K562 (cell line): ENCODE measurements around the gene RNF145. TPM values are rescaled to one million over a fixed set of nuclear protein-coding genes. Genes with fewer than 3 reads are reported as not detected.

ENCODE experiments used
- ATAC-seq: fragments of 200-7000 bp; cut with Tn5 transposase; 3 replicates; pipeline ENCODE4 v1.9.1; 2020; ENCODE audit warnings: moderate library complexity
- BruUV-seq: library from RNA; stranded (reverse); fragments of 400-500 nt; replicated peaks from 2 replicates; lab custom pipeline; 2021; lab: Mats Ljungman, UMichigan
- CTCF ChIA-PET: fragments of 300-600 bp; formaldehyde crosslinking; extraction: SDS; loops from one replicate; lab custom pipeline; 2021; ENCODE audit warnings: low intra/inter-chr PET ratio; lab: Yijun Ruan, JAX
- POLR2A ChIA-PET: fragments of 300-600, 350-650 bp; sonication (Branson Sonifier 250); formaldehyde crosslinking; extraction: SDS; loops from one replicate; lab custom pipeline; 2021; ENCODE audit warnings: antibody characterized with exemption, inconsistent platforms; lab: Yijun Ruan, JAX
- DNase-seq, 4 experiments: peaks; one replicate each; pipeline versions ENCODE4 v3.0.0 to v3.0.0-alpha.2; 2011 to 2018; ENCODE audit warnings: low spot score in 3 of 4, mixed read lengths in 3 of 4; ENCODE audit errors: extremely low read depth in 1 of 4
- FAIRE-seq: peaks from 2 replicates; lab custom pipeline; 2011; peaks lifted over from hg19 to GRCh38; lab: Jason Lieb, UNC
- H2AFZ ChIP-seq: 2 replicates; pipeline ENCODE4 v1.6.0; 2011; ENCODE audit warnings: low read depth, low read length, control low read depth, inconsistent platforms
- H3K27ac ChIP-seq: fragments of 200-600 bp; 3 replicates; pipeline ENCODE4 v1.8.0; 2011; ENCODE audit warnings: low read depth, mild to moderate bottlenecking, control low read depth, inconsistent platforms, low read length, moderate library complexity, mixed read lengths; ENCODE audit errors: extremely low read depth
- H3K27me3 ChIP-seq, 2 experiments: fragments of 300-600 bp in 1 of 2; 2 replicates in 1 of 2; 3 replicates in 1 of 2; pipeline versions ENCODE4 v1.6.0 to v1.8.0; 2011; ENCODE audit warnings: inconsistent platforms in 2 of 2, low read length in 2 of 2, mild to moderate bottlenecking in 1 of 2, mixed read lengths in 1 of 2, moderate library complexity in 1 of 2; ENCODE audit not compliant: control insufficient read depth in 2 of 2, insufficient read depth in 2 of 2
- H3K36me3 ChIP-seq: fragments of 300-600 bp; 3 replicates; pipeline ENCODE4 v1.8.0; 2011; ENCODE audit warnings: mild to moderate bottlenecking, low read length, inconsistent platforms; ENCODE audit not compliant: control insufficient read depth, insufficient read depth
- H3K4me1 ChIP-seq, 2 experiments: fragments of 200-600 bp in 1 of 2; replicated peaks in 1 of 2; 2 replicates in 1 of 2; 3 replicates in 1 of 2; pipeline versions ENCODE4 v1.5.1 to v1.8.0; 2011; ENCODE audit warnings: inconsistent platforms in 2 of 2, low read length in 2 of 2, mild to moderate bottlenecking in 1 of 2, mixed read lengths in 1 of 2, moderate library complexity in 1 of 2; ENCODE audit not compliant: control insufficient read depth in 2 of 2, insufficient read depth in 2 of 2
- H3K4me2 ChIP-seq: 2 replicates; pipeline ENCODE4 v1.6.1; 2011; ENCODE audit warnings: low read length, control low read depth, inconsistent platforms, mixed read lengths; ENCODE audit not compliant: insufficient read depth
- H3K4me3 ChIP-seq: fragments of 200-600 bp; sonication (generic), shearing (Covaris generic); 2 replicates; pipeline ENCODE4 v1.5.1; 2016; ENCODE audit warnings: control low read depth, inconsistent platforms
- H3K79me2 ChIP-seq: fragments of 200-600 bp; 3 replicates; pipeline ENCODE4 v1.8.0; 2011; ENCODE audit warnings: low read length, inconsistent platforms; ENCODE audit not compliant: control insufficient read depth, insufficient read depth
- H3K9ac ChIP-seq, 2 experiments: 2 replicates each; pipeline versions ENCODE4 v1.6.0 to v1.6.1; 2011; ENCODE audit warnings: low read depth in 2 of 2, low read length in 2 of 2, control low read depth in 1 of 2, inconsistent platforms in 1 of 2, mild to moderate bottlenecking in 1 of 2, mixed read lengths in 1 of 2; ENCODE audit not compliant: insufficient read depth in 1 of 2
- H3K9me1 ChIP-seq: one replicate; pipeline ENCODE4 v1.6.0; 2011; ENCODE audit warnings: inconsistent platforms, mild to moderate bottlenecking, low read length, moderate library complexity; ENCODE audit not compliant: control insufficient read depth, insufficient read depth
- H3K9me3 ChIP-seq: replicated peaks from 2 replicates; pipeline ENCODE4 v1.5.1; 2011; ENCODE audit warnings: low read depth, low read length, inconsistent platforms; ENCODE audit not compliant: control insufficient read depth, insufficient read depth
- H4K20me1 ChIP-seq: replicated peaks from 2 replicates; pipeline ENCODE4 v1.6.1; 2011; ENCODE audit warnings: low read length, inconsistent platforms, mixed read lengths; ENCODE audit not compliant: control insufficient read depth, insufficient read depth
- CC2D1A ChIP-seq: fragments of 450-650 bp; IDR thresholded peaks from 2 replicates; pipeline ENCODE4 v1.6.1; 2017; ENCODE audit warnings: mild to moderate bottlenecking
- CGGBP1 ChIP-seq: fragments of 250-450 bp; sonication (Bioruptor Pico); IDR thresholded peaks from 2 replicates; pipeline ENCODE4 v1.9.0; 2021; ENCODE audit warnings: mild to moderate bottlenecking
- ETS2 ChIP-seq: IDR thresholded peaks from 2 replicates; pipeline ENCODE4 v1.6.1; 2016; ENCODE audit warnings: borderline replicate concordance, missing genetic modification characterization, mild to moderate bottlenecking, moderate library complexity, missing compliant biosample characterization; ENCODE audit not compliant: poor library complexity, severe bottlenecking
- MTA1 ChIP-seq: fragments of 450-650 bp; IDR thresholded peaks from 2 replicates; pipeline ENCODE4 v1.6.1; 2017; ENCODE audit warnings: borderline replicate concordance
- SREBF1 ChIP-seq: fragments of 150-350 bp; IDR thresholded peaks from 2 replicates; pipeline ENCODE4 v1.6.1; 2014; ENCODE audit warnings: antibody characterized with exemption, low read depth, low read length, borderline replicate concordance
- ZNF217 ChIP-seq: sonication (generic); formaldehyde crosslinking; IDR thresholded peaks from 2 replicates; pipeline ENCODE4 v1.8.0; 2022; ENCODE audit warnings: mild to moderate bottlenecking, missing genetic modification reagents
- ZNF764 ChIP-seq: fragments of 250-450 bp; sonication (Bioruptor Pico); IDR thresholded peaks from 2 replicates; pipeline ENCODE4 v1.4.0; 2020; ENCODE audit warnings: low read depth, mild to moderate bottlenecking, moderate library complexity
- WGBS: fragments of 100-300 bp; shearing (Covaris generic); methylation state at CpG from one replicate; pipeline ENCODE4 v1.1.6; 2016; ENCODE audit warnings: low coverage, mixed read lengths; ENCODE audit not compliant: insufficient coverage; ENCODE audit errors: missing lambda C conversion rate; 5-methylcytosine and 5-hydroxymethylcytosine counted together
- in situ Hi-C: fragments of 300-500 bp; cut with MboI; formaldehyde crosslinking; loops from 4 replicates; pipeline ENCODE4 v1.15.0; 2018; ENCODE audit warnings: inconsistent platforms, mixed read lengths
- intact Hi-C: fragments of 100-400 bp; cut with micrococcal nuclease; formaldehyde crosslinking; loops from 2 replicates; pipeline ENCODE4 v1.14.2; 2022
- polyA plus RNA-seq, 8 experiments: library from polyadenylated mRNA; depleted of rRNA in 4 of 8; stranded (reverse) in 5 of 8; unstranded in 3 of 8; fragments of >200 nt; fragmentation: Nextera tagmentation in 2 of 8; fragmentation: Illumina TruSeq in 1 of 8; extraction: Ambion mirVana in 2 of 8; extraction: Trizol in 1 of 8; gene quantifications; 2 replicates each; pipeline versions ENCODE4 v1.2.1 to v1.2.3, GENCODE V29; 2011 to 2014; ENCODE audit warnings: inconsistent platforms in 1 of 8, missing spikeins in 1 of 8
- total RNA-seq, 7 experiments: library from RNA; depleted of rRNA in 6 of 7; stranded (reverse); fragments of >200 nt in 6 of 7; fragmentation: Illumina TruSeq in 2 of 7; extraction: Trizol in 2 of 7; gene quantifications; 2 replicates each; pipeline versions ENCODE4 v1.2.1 to v1.2.3, GENCODE V29; 2011 to 2021; ENCODE audit warnings: low replicate concordance in 1 of 7
- TF ChIP-seq, protein P1 (sequence below): fragments of 450-650 bp; IDR thresholded peaks from 2 replicates; pipeline ENCODE4 v1.6.1; 2016; ENCODE audit warnings: mild to moderate bottlenecking
- TF ChIP-seq, protein P2 (sequence below): sonication (generic); formaldehyde crosslinking; IDR thresholded peaks from 2 replicates; pipeline ENCODE4 v1.8.0; 2022; ENCODE audit warnings: mild to moderate bottlenecking, missing genetic modification reagents

Gene RNF145
- total and polyA plus RNA-seq, 9 of the 15 experiments (the other 6 are each of a cell fraction or from before 2014, with no cell fraction given) = 13.6 to 40.7 (median 25.4) TPM

- POLR2A ChIA-PET = interaction anchor here (1.3 to 2.4 kb wide), 3 partner anchors 9 to 12 kb away, joined by 4 to 6 read pairs (median 6); no protein-coding TSS in a partner anchor
- no TSS peak for BruUV-seq
- no peak overlapping the region for H3K27ac ChIP-seq
- in situ Hi-C loops = no loop called here
- TF ChIP-seq, protein P1, sequence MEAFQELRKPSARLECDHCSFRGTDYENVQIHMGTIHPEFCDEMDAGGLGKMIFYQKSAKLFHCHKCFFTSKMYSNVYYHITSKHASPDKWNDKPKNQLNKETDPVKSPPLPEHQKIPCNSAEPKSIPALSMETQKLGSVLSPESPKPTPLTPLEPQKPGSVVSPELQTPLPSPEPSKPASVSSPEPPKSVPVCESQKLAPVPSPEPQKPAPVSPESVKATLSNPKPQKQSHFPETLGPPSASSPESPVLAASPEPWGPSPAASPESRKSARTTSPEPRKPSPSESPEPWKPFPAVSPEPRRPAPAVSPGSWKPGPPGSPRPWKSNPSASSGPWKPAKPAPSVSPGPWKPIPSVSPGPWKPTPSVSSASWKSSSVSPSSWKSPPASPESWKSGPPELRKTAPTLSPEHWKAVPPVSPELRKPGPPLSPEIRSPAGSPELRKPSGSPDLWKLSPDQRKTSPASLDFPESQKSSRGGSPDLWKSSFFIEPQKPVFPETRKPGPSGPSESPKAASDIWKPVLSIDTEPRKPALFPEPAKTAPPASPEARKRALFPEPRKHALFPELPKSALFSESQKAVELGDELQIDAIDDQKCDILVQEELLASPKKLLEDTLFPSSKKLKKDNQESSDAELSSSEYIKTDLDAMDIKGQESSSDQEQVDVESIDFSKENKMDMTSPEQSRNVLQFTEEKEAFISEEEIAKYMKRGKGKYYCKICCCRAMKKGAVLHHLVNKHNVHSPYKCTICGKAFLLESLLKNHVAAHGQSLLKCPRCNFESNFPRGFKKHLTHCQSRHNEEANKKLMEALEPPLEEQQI = no peak
- TF ChIP-seq ZNF764 (no peak), MTA1 (no peak), ZNF217 (CRISPR knock-in tag) (no peak), CGGBP1 (CRISPR knock-in tag) (no peak), SREBF1 (no peak), CC2D1A (no peak), ETS2 (tag) (no peak)
- TF ChIP-seq, protein P2, sequence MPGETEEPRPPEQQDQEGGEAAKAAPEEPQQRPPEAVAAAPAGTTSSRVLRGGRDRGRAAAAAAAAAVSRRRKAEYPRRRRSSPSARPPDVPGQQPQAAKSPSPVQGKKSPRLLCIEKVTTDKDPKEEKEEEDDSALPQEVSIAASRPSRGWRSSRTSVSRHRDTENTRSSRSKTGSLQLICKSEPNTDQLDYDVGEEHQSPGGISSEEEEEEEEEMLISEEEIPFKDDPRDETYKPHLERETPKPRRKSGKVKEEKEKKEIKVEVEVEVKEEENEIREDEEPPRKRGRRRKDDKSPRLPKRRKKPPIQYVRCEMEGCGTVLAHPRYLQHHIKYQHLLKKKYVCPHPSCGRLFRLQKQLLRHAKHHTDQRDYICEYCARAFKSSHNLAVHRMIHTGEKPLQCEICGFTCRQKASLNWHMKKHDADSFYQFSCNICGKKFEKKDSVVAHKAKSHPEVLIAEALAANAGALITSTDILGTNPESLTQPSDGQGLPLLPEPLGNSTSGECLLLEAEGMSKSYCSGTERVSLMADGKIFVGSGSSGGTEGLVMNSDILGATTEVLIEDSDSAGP (CRISPR knock-in tag) = no peak
- TF ChIP-seq, all 486 proteins: peak for 0
- no peak for FAIRE-seq
- Histone ChIP-seq H3K27me3 (no peaks in the 10 kb centered on the region), H3K4me3 (no peak overlapping the region), H3K9ac (no peak overlapping the region), H4K20me1 (no peaks in the 10 kb centered on the region), H3K9me3 (no peaks in the 10 kb centered on the region), H3K4me1 (no peaks in the 10 kb centered on the region; a peak in 1 of 5 replicates), H3K79me2 (no peaks in the 10 kb centered on the region), H3K9me1 (no peaks in the 10 kb centered on the region), H3K4me2 (no peak overlapping the region), H2AFZ (no peak overlapping the region), H3K36me3 (no peaks in the 10 kb centered on the region)
- DNase-seq = no peak
- intact Hi-C loops = no loop called here
- WGBS = 31% methylated on average over 3 of the region's 3 CpGs
- ATAC-seq = no peak
- CTCF ChIA-PET = no interaction called here
These were observed 14.1 kb upstream of the RNF145 start for GRCh38 chr5:159223469-159223868.
